Measurements from ENCODE around the gene GLCE.
"Not testable (repeated sequence)": the region's sequence is repeated elsewhere in the genome, so short reads cannot be mapped to it uniquely, and the experiment has no call there.

The GLCE gene

DNA sequence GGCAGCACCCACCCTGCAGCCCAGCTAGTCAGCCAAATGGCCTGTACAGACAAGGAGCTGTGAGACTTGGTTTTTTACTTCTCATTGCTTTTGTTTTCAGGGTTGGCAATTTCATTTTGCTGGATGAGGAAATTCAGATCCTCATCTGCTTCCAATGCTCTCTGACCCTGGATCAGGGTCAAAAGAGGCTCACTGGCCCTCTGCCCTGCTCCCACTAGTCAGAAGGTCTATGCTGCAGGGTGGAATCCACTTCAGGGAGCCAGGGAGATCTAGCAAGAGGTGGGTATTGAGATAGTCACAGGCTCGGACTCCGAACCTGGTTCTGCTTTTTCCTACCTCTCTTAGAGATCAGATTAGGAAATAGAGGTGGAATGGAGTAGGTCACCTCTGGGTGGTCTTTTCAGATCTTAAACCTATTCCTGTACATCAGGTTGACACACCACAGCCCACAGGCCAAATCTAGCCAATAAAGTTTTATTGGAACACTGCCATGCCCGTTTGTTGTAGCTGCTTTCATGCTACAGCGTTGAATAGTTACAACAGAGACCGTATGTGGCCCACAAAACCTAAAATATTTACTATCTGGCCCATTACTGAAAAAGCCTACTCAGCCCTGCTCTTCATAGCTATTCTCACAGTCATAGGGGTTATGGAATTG is 26.4 kb upstream of the GLCE start:
- H3K4me3 ChIP-seq (ENCODE audit: low read length), result no peak overlapping the region
- no peak for DNase-seq (ENCODE audit: low read depth, low spot score)

DNA sequence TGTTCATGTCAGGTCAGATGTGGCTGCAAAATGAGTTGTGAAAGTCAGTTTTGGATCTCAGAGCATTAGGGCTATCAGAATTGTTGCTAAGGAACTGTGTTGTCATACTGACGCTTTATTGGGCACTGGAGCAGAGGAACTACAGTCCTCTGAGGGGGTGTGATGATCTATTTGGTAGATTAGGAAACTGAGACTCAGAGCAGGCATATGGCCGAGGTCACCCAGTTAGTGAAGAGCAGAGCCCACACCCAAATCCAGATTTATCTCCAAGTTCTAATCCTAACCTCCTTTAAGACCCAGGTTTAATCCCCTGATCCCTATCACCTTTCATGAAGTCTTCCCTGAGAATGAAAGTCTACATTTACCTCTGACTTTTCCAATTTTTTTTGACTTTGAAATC is 25.6 kb upstream of the GLCE start:
- DNase-seq (ENCODE audit: low read depth, low spot score), result no peak
- H3K4me3 ChIP-seq (ENCODE audit: low read length), result no peak overlapping the region

DNA sequence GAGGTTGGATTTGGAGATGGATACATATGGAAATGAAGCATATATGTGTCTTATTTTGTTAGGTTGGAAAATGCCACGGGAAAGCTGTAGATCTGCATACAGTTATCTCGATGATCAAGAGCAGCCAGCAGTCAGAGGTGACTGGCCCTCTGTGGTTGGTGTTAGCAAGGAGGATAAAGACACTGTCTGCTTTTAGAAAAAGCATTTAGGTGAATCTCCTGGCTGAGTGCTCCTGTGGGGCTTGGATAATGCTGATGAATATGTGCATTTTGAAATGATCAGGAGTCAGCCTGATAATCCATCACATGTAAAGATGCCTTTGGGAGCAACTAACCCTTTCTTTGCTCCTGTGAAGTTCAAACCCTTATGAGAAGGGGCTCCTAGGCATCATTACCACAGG is 24.9 kb upstream of the GLCE start:
- H3K4me3 ChIP-seq (ENCODE audit: low read length), result no peak overlapping the region

DNA sequence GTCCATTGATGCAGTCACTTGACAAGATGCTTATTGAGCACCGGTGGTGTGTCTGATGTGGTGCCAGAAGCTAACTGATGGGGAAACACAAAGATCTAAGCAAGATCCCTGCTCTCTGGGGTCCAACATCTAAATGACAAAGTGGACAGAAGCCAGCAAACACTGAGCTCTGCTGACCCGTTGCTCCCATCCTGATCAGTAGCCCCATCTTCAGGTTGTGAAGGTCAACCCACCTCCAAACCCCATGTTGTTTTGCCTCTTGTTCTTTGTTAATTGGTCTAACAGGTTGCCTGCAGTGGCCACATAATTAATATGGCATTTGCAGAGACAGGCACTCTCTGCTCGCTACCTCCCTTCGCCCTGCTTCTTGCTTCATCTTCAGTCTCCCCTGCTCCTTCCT is 21.5 kb upstream of the GLCE start:
- DNase-seq (ENCODE audit: low read depth, low spot score), result no peak
- H3K4me3 ChIP-seq (ENCODE audit: low read length), result no peak overlapping the region

More for the DNA sequence above, 24.9 kb upstream of the GLCE start:
- no peak for DNase-seq (ENCODE audit: low read depth, low spot score)

DNA sequence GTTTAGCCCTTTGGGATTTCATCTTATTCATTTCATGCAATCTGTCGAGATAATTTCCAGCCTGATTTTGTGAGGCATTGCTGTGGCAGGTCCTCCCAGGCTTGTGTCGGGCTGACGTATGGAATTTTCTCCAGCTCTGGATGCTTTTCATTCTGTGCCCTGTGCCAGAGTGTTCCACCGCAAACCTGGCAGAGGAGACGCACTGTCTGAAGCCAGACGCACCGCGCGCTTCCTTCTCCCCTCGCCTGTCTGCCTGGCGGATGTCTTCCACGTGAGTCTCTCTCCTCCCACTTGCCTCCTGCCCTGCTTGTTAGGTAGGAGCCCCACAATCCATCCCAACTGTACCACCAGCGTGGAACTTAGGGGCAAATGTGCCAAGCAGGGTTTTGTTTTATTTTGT is 20.1 kb upstream of the GLCE start:
- DNase-seq (ENCODE audit: low read depth, low spot score), result no peak
- H3K4me3 ChIP-seq (ENCODE audit: low read length), result no peak overlapping the region

DNA sequence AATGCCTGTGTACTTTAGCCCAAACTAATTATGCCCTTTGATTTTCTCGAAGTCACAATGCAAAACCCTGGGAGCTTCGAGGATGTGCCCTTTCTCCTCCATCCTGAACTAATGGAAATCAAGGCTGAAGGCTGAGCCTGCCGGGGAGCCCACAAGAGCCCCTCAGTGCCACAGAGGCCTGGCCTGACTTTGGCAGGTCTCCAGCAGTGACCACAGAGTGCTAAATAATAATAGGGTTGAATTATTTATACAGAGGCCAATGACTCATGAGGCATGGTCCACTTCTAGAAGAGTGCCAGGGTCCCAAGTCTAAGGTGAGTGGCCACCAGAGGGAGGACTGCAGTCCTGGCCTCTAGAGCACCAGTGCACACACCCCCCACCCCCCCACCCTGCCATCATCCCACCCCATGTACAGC is 19.1 kb upstream of the GLCE start:
- no peak for DNase-seq (ENCODE audit: low read depth, low spot score)
- no peak overlapping the region for H3K4me3 ChIP-seq (ENCODE audit: low read length)

DNA sequence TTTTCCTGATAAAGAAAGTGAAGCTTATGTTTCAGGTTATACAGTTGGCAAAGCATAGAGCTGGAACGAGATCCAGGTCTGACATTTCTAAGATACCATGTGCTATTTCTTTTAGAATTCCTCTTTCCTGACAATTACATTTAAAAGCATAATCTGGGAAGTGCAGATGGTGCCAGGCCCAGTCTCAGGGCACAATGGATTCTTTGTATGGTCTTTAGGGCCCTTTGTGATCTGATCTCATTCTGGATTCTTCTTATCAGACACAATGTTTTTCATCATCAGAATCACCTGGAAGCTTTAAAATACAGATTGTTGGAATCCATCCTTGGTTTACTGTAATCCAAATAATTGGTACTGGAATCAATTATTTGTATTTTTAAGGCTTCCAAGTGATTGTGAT is 18.6 kb upstream of the GLCE start:
- DNase-seq (ENCODE audit: low read depth, low spot score), result no peak
- no peak overlapping the region for H3K4me3 ChIP-seq (ENCODE audit: low read length)

DNA sequence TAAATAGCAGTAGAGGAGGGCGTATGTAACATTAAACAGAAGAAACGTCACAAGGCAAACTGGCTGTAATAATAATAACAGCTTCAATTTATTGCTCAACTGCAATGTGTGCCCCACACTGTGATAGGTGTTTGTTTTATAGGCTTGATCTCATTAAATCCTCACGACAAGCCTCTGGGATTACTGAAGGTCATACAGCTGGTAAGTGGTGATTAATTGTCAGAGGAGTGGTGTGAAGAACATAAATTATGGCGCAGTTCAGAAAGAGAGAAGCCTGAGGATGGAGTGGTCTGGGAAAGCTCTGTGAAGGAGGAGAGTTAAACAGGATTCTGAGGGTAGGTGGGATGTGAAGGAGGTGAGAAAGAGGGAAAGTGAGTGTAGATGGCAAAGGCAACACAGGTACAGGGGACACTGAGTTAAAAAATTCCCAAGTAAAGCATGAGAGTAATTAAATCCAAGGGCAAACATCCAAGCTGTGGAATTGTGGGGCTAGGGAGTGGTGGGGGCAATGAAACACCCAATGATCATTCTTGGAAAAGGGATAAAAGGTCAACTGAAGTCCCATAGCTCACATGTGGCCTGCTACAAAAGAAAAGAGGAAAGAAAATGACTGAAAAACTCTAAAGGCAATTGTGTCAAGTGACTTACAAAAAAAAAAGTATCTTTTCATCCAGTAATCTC is 16.5 kb upstream of the GLCE start:
- no peak for DNase-seq (ENCODE audit: low read depth, low spot score)
- H3K4me3 ChIP-seq (ENCODE audit: low read length), result no peak overlapping the region

DNA sequence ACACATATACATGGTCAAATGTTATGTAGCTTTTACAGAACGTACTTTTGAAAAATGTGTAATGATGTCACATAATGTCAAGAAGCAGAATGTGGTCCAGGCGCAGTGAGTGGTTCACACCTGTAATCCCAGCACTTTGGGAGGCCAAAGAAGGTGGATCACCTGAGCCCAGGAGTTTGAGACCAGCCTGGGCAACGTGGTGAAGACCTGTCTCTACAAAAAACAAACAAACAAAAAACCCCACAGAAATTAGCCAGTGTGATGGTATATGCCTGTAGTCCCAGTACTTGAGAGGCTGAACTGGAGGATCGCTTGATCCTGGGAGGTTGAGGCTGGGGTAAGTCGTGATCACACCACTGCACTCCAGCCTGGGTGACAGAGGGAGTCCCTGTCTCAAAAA is 15.9 kb upstream of the GLCE start:
- no peak for DNase-seq (ENCODE audit: low read depth, low spot score)

DNA sequence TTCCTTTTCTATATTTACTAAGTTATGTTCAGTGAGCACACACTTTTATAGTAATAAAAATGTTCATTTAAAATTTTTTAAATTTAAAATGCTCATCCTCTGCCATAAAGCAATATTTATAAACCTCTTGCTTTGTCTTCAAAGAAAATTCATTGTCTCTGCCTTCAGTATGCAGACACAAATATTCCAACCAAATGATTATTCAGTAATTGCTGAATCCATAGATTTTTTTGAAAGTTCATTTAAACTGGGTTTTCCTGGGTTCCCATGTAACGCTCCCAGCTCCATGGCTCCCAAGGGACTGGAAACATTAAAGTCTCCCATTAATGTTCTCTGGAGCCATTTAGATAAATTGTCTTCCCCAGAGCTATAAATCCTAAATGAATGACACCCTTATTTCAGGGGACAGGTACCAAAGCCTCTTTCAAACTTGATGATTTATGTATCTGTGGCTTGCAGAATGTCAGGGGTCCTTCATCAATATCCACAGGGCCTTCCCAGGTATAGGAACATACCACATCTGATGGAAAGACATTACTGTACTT is 15.2 kb upstream of the GLCE start:
- no peak for DNase-seq (ENCODE audit: low read depth, low spot score)
- H3K4me3 ChIP-seq (ENCODE audit: low read length), result no peak overlapping the region

More for the DNA sequence above, 15.9 kb upstream of the GLCE start:
- no peak overlapping the region for H3K4me3 ChIP-seq (ENCODE audit: low read length)

DNA sequence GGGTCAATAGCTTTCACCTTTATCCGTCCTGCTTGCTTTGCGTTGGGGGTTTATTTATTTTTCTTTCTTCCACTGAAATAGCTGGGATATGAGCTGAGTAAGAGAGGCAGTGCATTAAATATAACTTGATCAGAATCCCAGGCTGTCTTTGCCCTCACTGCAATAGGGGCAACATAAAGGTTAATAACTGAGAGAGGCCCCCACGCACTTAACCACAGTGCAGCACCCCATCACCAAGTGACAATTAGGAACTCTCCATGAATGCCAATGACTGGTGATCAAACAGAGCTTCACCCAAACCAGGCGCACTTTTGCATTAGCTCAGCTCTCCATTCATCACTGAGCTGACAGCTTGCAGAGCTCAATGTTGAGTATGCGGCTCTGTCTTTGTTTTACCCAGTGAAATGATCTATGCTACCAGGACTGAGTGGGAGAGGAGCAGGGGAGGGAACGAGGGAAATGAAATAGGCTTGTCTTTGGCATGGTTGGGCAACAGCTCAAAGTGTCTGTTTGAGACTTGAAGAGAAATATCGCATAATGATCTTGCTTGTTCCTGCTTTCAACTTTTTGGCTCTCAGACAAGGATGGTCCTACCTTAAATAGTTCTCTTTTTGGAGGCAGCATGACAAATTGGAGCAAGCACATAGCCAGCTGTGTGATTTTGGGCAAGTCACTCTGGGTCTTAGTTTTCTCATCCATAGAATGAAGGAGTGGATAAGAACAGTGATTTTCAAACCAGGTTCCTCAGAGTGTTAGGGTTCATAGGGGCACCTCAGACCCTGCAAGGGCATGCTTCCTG is 14.5 kb upstream of the GLCE start:
- H3K4me3 ChIP-seq (ENCODE audit: low read length), result no peak overlapping the region
- DNase-seq (ENCODE audit: low read depth, low spot score), result no peak

DNA sequence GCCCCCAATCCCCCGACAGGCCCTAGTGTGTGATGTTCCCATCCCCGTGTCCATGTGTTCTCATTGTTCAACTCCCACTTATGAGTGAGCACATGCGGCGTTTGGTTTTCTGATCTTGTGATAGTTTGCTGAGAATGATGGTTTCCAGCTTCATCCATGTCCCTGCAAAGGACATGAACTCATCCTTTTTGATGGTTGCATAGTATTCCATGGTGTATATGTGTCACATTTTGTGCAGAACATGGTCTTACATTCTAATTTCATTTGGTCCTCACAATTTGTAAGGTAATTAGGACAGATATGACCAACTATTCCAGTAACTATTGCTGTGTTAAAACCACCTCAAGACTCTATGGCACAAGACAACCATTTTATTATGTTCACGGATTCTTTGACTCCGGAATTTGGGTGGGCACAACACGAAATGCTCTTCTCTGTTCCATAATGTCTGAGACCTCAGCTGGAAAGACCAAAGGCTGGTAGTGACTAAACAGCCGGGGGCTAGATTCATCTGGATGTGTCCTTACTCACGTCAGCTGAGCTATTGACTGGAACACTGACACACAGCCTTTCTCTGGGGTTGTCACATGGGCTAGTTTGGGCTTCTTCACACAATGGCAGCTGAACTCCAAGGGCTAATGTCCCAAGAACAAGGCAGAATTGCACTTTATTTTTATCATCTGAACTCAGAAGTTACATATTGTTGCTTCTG is 13.6 kb upstream of the GLCE start:
- H3K4me3 ChIP-seq (ENCODE audit: low read length), result no peak overlapping the region
- no peak for DNase-seq (ENCODE audit: low read depth, low spot score)

DNA sequence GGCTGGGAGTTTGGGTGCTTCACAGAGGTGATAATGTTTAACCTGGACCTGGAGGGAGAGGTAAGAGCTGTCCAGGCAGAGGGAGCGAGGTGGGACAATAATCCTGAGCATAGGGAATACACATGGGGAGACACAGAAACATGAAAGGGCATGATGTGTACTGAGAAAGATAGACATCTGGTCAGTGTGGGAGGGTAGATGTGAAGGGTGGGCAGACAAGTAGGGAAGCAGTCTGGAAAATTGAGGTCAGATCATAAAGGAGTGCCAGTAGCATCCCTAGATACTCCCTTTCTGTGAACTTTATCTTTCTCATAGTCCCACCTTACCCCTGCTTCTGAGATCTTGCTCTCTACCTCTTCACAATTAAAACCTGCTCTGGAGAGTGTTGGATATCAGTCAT is 12.0 kb upstream of the GLCE start:
- DNase-seq (ENCODE audit: low read depth, low spot score), result no peak
- no peak overlapping the region for H3K4me3 ChIP-seq (ENCODE audit: low read length)

DNA sequence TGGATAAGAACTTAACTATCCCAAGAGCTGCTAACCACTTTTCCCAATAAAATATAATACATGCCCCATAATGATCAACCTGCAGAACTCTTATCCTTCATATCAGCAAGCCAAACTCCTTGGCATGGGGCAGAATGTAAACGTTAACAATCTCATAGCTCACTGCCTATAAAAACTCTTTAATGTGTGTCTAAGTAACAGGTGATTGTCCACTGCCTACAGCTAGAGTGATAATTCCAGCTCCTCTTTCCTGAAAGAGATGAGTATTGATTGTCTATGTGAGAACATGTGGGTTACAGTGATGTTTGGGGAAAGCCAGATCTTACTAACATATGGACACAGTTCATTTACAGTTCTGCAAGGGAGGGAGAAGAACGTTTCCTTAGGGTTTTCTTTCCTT is 11.3 kb upstream of the GLCE start:
- no peak overlapping the region for H3K4me3 ChIP-seq (ENCODE audit: low read length)
- no peak for DNase-seq (ENCODE audit: low read depth, low spot score)

DNA sequence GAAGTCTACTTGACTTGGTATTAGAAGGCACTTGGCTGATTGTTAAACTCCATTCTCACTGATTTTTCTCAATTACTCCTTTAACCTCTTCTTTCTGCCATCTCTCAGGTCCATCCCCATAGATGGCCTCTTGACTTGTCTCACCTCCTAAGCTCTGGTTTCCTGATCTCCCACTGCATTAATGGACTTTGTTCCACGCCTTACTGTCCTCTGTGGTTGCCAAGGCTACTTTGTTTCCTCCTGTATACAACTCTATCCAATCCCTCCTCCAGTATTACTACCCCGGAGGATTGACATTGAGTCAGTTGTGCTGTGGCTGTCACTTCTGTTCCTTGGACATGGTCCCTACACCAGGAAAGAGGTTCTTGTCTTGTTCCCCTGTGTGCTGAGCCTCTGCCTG is 10.6 kb upstream of the GLCE start:
- H3K4me3 ChIP-seq (ENCODE audit: low read length), result no peak overlapping the region
- DNase-seq (ENCODE audit: low read depth, low spot score), result no peak

DNA sequence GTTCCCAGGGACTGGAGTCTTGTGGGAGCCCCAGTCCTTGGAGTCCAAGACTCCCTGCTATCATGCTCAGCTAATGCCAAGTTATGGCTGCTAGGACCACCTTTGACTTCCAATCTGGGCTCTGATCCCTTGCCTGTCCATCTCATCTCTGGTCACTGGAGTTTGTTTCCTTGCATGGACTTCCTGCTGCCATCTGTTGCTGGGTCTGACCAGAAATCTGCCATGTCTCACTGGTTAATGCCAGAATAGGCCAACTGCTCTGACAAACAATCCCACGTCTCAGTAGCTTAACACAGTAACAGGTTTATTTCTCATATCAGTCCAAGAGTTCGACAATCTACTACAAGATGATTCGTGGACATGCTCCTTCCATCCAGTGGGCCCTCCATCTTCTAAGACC is 10.1 kb upstream of the GLCE start:
- DNase-seq (ENCODE audit: low read depth, low spot score), result no peak
- H3K4me3 ChIP-seq (ENCODE audit: low read length), result no peak overlapping the region

DNA sequence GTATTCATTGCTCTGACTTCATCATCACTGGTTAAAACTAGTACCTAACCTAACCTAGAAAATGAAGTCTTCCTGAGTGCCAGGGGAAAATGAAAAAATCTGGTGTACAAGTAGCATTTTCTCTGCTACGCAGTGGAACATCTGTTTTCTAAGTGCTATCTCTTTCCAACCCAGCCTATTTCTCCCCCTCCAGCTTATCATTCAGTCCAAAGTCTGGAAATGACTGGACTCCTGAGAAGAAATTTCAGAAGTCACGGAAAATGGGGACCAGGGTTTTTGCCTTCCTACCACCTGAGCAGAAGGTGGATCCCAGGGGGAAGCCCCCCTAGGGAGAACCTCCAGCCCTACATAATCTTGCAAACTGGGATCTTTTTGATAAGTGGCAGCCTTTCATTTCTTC is 9.6 kb upstream of the GLCE start:
- no peak for DNase-seq (ENCODE audit: low read depth, low spot score)
- no peak overlapping the region for H3K4me3 ChIP-seq (ENCODE audit: low read length)

DNA sequence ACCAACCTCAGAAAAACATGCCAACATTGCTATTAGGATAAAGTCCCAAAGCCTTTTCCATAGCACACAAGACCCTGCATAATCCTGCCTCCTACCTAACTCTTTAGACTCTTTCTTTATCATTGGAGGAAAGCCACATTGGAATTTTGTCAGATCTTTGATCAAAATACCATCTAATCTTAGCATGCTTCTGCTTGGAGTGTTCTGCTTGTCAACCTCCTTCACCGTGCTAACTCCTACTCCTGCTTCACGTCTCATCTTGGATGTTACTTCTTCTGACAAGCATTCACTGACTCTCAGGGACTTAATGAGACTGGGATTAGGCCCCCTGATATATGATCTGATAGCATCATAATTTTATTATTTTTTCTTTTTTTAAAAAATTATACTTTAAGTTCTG is 7.4 kb upstream of the GLCE start:
- DNase-seq (ENCODE audit: low read depth, low spot score), result no peak
- no peak overlapping the region for H3K4me3 ChIP-seq (ENCODE audit: low read length)

DNA sequence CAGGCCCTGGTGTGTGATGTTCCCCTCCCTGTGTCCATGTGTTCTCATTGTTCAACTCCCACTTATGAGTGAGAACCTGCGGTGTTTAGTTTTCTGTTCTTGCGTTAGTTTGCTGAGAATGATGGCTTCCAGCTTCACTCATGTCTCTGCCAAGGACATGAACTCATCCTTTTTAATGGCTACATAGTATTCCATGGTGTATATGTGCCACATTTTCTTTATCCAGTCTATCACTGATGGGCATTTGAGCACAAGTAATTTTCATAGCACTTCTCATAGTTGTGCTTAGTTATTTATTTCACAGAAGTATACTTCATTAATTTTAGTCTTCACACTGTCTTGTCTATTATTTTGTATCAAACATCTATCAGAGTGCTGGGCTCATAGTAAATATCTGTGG is 6.8 kb upstream of the GLCE start:
- not testable (repeated sequence) for H3K4me3 ChIP-seq (ENCODE audit: low read length); DNase-seq (ENCODE audit: low read depth, low spot score)

DNA sequence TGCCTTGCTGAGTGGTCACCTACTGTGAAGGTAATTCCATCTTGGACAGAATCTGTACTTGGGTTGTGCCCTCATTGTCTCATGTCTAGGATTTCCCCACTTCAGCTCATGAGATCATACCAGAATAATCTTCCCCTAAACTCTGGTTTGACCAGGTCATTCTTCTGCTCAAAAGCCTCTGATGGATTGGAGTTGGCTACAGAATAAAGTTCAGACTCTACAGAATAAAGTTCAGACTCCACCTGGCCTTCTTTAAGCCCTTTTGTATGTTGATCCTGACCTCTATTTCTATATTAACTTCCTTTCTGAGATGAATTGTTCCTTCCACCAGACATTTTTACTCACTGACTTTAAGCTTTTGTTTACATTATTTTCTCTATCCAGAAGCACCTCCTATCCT is 6.4 kb upstream of the GLCE start:
- no peak overlapping the region for H3K4me3 ChIP-seq (ENCODE audit: low read length)
- DNase-seq (ENCODE audit: low read depth, low spot score), result no peak

Measured in Jurkat, Clone E6-1 (cell line).